ENCODE results near the gene SLC18A2. TPM values are rescaled to one million over a fixed set of nuclear protein-coding genes. Genes with fewer than 3 reads are reported as not detected.
A peak's percentile ranks its signal among the peaks of the same experiment; 100 is the strongest.

Gene SLC18A2
- total RNA-seq, 2 donors from 2014 or later: 1.2 to 1.6 TPM

- Histone ChIP-seq H3K9ac (ENCODE audit: low read depth in 2 of 2, low read length in 2 of 2) (no peak overlapping the region), H3K27ac (no peak overlapping the region), H3K36me3 (no peaks in the 10 kb centered on the region), H3K9me3 (no peaks in the 10 kb centered on the region), H3K4me1 (no peaks in the 10 kb centered on the region), H3K27me3 (no peaks in the 10 kb centered on the region), H3K4me3 (no peak overlapping the region)
- no peak for DNase-seq
- no peak for TF ChIP-seq CTCF (IDR thresholded peaks at IDR 0.05)
- intact Hi-C loops (cut with DNase I): loop anchor here (10.0 kb wide), 1 partner anchor 92 kb away; no protein-coding TSS in a partner anchor
Measured at GRCh38 chr10:117316701-117317100, 75.8 kb downstream of the SLC18A2 start.

GRCh38 chr10:117318909-117319308, 78.0 kb downstream of the SLC18A2 start:
- H3K36me3 ChIP-seq: no peaks in the 10 kb centered on the region
- H3K4me3 ChIP-seq: no peak overlapping the region
- no peaks in the 10 kb centered on the region for H3K27me3 ChIP-seq
- H3K4me1 ChIP-seq: no peaks in the 10 kb centered on the region
- no peak for TF ChIP-seq CTCF (IDR thresholded peaks at IDR 0.05)
- H3K9ac ChIP-seq (ENCODE audit: low read depth in 2 of 2, low read length in 2 of 2): no peak overlapping the region
- H3K27ac ChIP-seq: no peak overlapping the region
- DNase-seq: no peak
- no peaks in the 10 kb centered on the region for H3K9me3 ChIP-seq
- intact Hi-C loops (cut with DNase I): loop anchor here (10.0 kb wide), 1 partner anchor 94 kb away; no protein-coding TSS in a partner anchor

GRCh38 chr10:117320050-117320665, 79.2 kb downstream of the SLC18A2 start:
- Histone ChIP-seq H3K27ac (no peak overlapping the region), H3K4me3 (no peak overlapping the region), H3K4me1 (no peaks in the 10 kb centered on the region), H3K27me3 (no peaks in the 10 kb centered on the region), H3K9me3 (no peaks in the 10 kb centered on the region), H3K9ac (ENCODE audit: low read depth in 2 of 2, low read length in 2 of 2) (no peak overlapping the region), H3K36me3 (no peaks in the 10 kb centered on the region)
- intact Hi-C loops (cut with DNase I): no loop called here
- no peak for DNase-seq
- TF ChIP-seq CTCF (IDR thresholded peaks at IDR 0.05): peak; percentile 29

- Histone ChIP-seq H3K9me3 (no peaks in the 10 kb centered on the region), H3K9ac (ENCODE audit: low read depth in 2 of 2, low read length in 2 of 2) (no peak overlapping the region), H3K4me3 (no peak overlapping the region), H3K36me3 (no peaks in the 10 kb centered on the region), H3K27ac (no peak overlapping the region), H3K4me1 (no peaks in the 10 kb centered on the region), H3K27me3 (no peaks in the 10 kb centered on the region)
- intact Hi-C loops (cut with DNase I): no loop called here
- TF ChIP-seq CTCF (IDR thresholded peaks at IDR 0.05): no peak
- DNase-seq: no peak
Measured at GRCh38 chr10:117322260-117322659, 81.3 kb downstream of the SLC18A2 start.

- H3K4me1 ChIP-seq: no peaks in the 10 kb centered on the region
- TF ChIP-seq CTCF (IDR thresholded peaks at IDR 0.05): no peak
- no peaks in the 10 kb centered on the region for H3K27me3 ChIP-seq
- H3K9ac ChIP-seq (ENCODE audit: low read depth in 2 of 2, low read length in 2 of 2): no peak overlapping the region
- no peak overlapping the region for H3K4me3 ChIP-seq
- H3K36me3 ChIP-seq: no peaks in the 10 kb centered on the region
- no peak for DNase-seq
- intact Hi-C loops (cut with DNase I): no loop called here
- no peak overlapping the region for H3K27ac ChIP-seq
- no peaks in the 10 kb centered on the region for H3K9me3 ChIP-seq
Measured at GRCh38 chr10:117324367-117324766, 83.5 kb downstream of the SLC18A2 start.
